MM.1S (cell line): Measurements from ENCODE around the gene TTLL11.

Source experiments
- DNase-seq: peaks from one replicate; pipeline ENCODE4 v3.0.0-alpha.2; 2015
- H2AFZ ChIP-seq: fragments of 300-600 bp; sonication (generic); 2 replicates; pipeline ENCODE4 v1.6.0; 2016; ENCODE audit warnings: antibody characterized with exemption, low read length
- H3F3A ChIP-seq: fragments of 300-600 bp; sonication (generic); 2 replicates; pipeline ENCODE4 v1.6.1; 2016; ENCODE audit warnings: mild to moderate bottlenecking, antibody characterized with exemption, low read length, moderate library complexity, mixed read lengths; ENCODE audit not compliant: insufficient read depth
- H3K27ac ChIP-seq: fragments of 300-600 bp; sonication (generic); 2 replicates; pipeline ENCODE4 v1.5.1; 2016; ENCODE audit warnings: mild to moderate bottlenecking, low read length
- H3K27me3 ChIP-seq: fragments of 300-600 bp; sonication (generic); replicated peaks from 2 replicates; pipeline ENCODE4 v1.6.0; 2016; ENCODE audit warnings: low read length; ENCODE audit not compliant: insufficient read depth
- H3K36me3 ChIP-seq: fragments of 300-600 bp; sonication (generic); replicated peaks from 2 replicates; pipeline ENCODE4 v1.6.1; 2016; ENCODE audit warnings: mild to moderate bottlenecking, low read length, mixed read lengths; ENCODE audit not compliant: insufficient read depth
- H3K4me1 ChIP-seq: fragments of 300-600 bp; sonication (generic); 2 replicates; pipeline ENCODE4 v1.6.1; 2016; ENCODE audit warnings: low read length, mixed read lengths
- H3K4me2 ChIP-seq: fragments of 300-600 bp; sonication (generic); 2 replicates; pipeline ENCODE4 v1.6.0; 2016; ENCODE audit warnings: low read depth, low read length
- H3K4me3 ChIP-seq: fragments of 300-600 bp; sonication (generic); 2 replicates; pipeline ENCODE4 v1.5.1; 2016; ENCODE audit warnings: low read length, mixed read lengths
- H3K79me2 ChIP-seq: fragments of 300-600 bp; sonication (generic); 2 replicates; pipeline ENCODE4 v1.6.1; 2016; ENCODE audit warnings: mixed run types, low read length, mixed read lengths
- H3K9ac ChIP-seq: fragments of 300-600 bp; sonication (generic); 2 replicates; pipeline ENCODE4 v1.6.1; 2016; ENCODE audit warnings: low read length, mixed read lengths
- H3K9me2 ChIP-seq: fragments of 300-600 bp; sonication (generic); replicated peaks from 2 replicates; pipeline ENCODE4 v1.6.1; 2016; ENCODE audit warnings: mild to moderate bottlenecking, low read length, mixed read lengths; ENCODE audit not compliant: insufficient read depth
- H3K9me3 ChIP-seq: fragments of 300-600 bp; sonication (generic); replicated peaks from 2 replicates; pipeline ENCODE4 v1.6.1; 2016; ENCODE audit warnings: mild to moderate bottlenecking, low read length, mixed read lengths; ENCODE audit not compliant: insufficient read depth
- H4K20me1 ChIP-seq: fragments of 300-600 bp; sonication (generic); 2 replicates; pipeline ENCODE4 v1.6.1; 2016; ENCODE audit warnings: mild to moderate bottlenecking, low read length, moderate library complexity, mixed read lengths; ENCODE audit not compliant: insufficient read depth
- CTCF ChIP-seq: fragments of 300-600 bp; sonication (generic); IDR thresholded peaks from 2 replicates; pipeline ENCODE4 v1.5.1; 2016; ENCODE audit warnings: antibody characterized with exemption, low read length, mixed read lengths
- EZH2 ChIP-seq: fragments of 300-600 bp; sonication (generic); optimal IDR thresholded peaks from 2 replicates; pipeline ENCODE3; 2017; ENCODE audit warnings: low read depth, mild to moderate bottlenecking, antibody characterized with exemption, low read length, mixed read lengths
- EZH2phosphoT487 ChIP-seq: fragments of 300-600 bp; sonication (generic); IDR thresholded peaks from 2 replicates; pipeline ENCODE4 v1.6.1; 2018; ENCODE audit warnings: antibody characterized with exemption, low read length

TTLL11 gene

GRCh38 chr9:121842612-121842978 is 250.5 kb downstream of the TTLL11 start:
- Histone ChIP-seq H3K36me3 (no peaks in the 10 kb centered on the region), H2AFZ (no peak overlapping the region), H3K4me2 (no peak overlapping the region), H3K4me1 (no peaks in the 10 kb centered on the region), H3K9me3 (no peaks in the 10 kb centered on the region), H3K27me3 (no peaks in the 10 kb centered on the region), H3K9me2 (no peaks in the 10 kb centered on the region), H3K9ac (no peak overlapping the region), H3K27ac (no peak overlapping the region), H3F3A (no peaks in the 10 kb centered on the region), H3K79me2 (no peaks in the 10 kb centered on the region), H3K4me3 (no peak overlapping the region), H4K20me1 (no peaks in the 10 kb centered on the region)
- no peak for TF ChIP-seq EZH2
- TF ChIP-seq CTCF, result no peak
- no peak for TF ChIP-seq EZH2phosphoT487
- DNase-seq, result no peak

DNA sequence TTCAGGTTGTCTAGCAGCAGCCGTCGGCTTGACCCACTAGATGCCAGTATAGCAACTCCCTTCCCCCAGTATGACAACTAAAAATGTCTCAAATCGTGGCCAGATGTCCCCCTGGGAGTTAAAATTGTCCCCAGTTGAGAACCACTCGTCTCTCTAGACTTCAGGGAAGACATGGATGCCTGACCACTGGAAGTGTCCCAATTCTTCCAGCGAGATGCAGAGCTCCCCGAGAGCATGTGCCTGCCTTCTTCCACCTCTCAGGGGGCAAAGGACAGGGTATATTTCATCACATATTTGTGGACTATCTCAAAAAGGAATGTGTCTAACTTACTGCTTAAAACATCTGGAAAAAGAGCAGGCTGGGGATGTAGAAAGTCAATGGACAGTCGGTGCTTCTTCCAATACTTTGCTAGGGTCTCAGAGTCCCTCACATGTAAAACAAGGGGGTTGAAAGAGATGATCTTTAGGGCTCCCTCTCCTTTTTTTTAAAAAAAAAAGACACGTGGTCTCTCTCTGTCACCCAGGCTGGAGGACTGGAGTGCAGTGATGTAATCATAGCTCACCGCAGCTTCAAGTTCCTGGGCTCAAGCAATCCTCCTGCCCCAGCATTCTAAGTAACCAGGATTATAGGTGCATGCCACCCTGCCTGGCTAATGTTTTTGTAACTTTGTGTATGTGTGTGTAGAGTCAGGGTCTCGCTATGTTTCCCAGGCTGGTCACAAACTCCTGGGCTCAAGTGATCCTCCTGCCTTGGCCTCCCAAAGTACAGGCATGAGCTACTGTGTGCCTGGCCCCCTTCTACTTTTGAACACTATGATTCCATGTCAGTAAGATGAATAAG is 251.1 kb downstream of the TTLL11 start:
- H3K4me3 ChIP-seq, result no peak overlapping the region
- H3K79me2 ChIP-seq, result no peaks in the 10 kb centered on the region
- H3K9me2 ChIP-seq, result no peaks in the 10 kb centered on the region
- H3K9ac ChIP-seq, result no peak overlapping the region
- no peak for DNase-seq
- no peaks in the 10 kb centered on the region for H3K4me1 ChIP-seq
- no peaks in the 10 kb centered on the region for H3K36me3 ChIP-seq
- H3F3A ChIP-seq, result no peaks in the 10 kb centered on the region
- no peaks in the 10 kb centered on the region for H3K27me3 ChIP-seq
- no peaks in the 10 kb centered on the region for H4K20me1 ChIP-seq
- H3K4me2 ChIP-seq, result no peak overlapping the region
- no peak overlapping the region for H2AFZ ChIP-seq
- H3K27ac ChIP-seq, result no peak overlapping the region
- TF ChIP-seq CTCF, result no peak
- no peak for TF ChIP-seq EZH2phosphoT487
- TF ChIP-seq EZH2, result no peak
- no peaks in the 10 kb centered on the region for H3K9me3 ChIP-seq

DNA sequence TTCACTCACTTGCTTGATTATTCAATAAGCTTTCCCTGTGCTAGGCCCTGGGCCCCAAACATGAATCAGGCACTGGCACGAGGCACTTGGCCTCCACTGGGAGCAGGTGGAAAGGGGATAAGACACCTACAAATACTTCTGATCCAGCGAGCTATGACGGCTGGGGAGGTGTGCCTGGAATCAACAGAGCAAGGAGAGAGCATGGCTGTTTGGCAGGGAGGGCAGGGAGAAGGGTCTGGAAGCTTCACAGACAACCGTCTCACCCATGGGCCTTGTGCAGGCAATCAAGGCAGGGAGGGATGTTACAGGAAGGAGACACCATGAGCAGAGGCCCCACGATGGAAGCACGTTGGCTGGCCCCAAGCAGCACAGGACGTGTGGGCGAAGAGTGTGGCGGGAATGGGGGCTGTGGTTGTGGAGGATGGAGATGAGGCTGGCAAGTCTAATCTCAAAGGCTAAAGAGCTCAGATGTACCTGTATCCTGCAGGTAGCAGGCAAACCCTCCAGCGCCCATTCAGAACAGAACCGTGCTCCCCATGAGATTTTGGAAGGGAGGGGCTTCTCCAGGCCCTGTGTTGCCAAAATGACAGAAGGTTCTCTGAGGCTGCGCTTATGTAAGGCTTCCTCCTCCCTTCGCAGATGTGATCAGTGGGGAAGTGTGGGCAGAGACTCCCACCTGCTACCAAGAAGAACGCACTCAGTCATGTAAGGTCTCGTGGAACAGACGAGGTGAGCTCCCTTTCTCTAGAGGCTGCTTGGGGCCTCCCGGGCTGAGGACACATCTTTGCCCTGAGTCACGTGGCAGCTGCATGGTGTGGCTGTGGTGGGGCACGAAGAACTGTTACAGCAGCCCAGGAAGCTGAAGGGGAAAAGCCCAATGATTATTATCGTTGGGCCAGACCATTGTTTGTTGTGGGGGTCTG is 252.0 kb downstream of the TTLL11 start:
- Histone ChIP-seq H3K27ac (no peak overlapping the region), H4K20me1 (no peaks in the 10 kb centered on the region), H3K9me2 (no peaks in the 10 kb centered on the region), H3K9me3 (no peaks in the 10 kb centered on the region), H3K4me3 (no peak overlapping the region), H3K27me3 (no peaks in the 10 kb centered on the region), H2AFZ (no peak overlapping the region), H3K9ac (no peak overlapping the region), H3K36me3 (no peaks in the 10 kb centered on the region), H3K79me2 (no peaks in the 10 kb centered on the region), H3K4me2 (no peak overlapping the region), H3F3A (no peaks in the 10 kb centered on the region), H3K4me1 (no peaks in the 10 kb centered on the region)
- DNase-seq, result no peak
- TF ChIP-seq EZH2phosphoT487 (no peak), EZH2 (no peak), CTCF (no peak)
